ENCODE results near the gene SLC26A5. TPM values are rescaled to one million over a fixed set of nuclear protein-coding genes. Genes with fewer than 3 reads are reported as not detected.

Gene SLC26A5
- total and polyA plus RNA-seq, 2 of the 8 experiments (the other 6 are each of a cell fraction or from before 2014, with no cell fraction given) = 0.09 to 0.24 TPM

DNA sequence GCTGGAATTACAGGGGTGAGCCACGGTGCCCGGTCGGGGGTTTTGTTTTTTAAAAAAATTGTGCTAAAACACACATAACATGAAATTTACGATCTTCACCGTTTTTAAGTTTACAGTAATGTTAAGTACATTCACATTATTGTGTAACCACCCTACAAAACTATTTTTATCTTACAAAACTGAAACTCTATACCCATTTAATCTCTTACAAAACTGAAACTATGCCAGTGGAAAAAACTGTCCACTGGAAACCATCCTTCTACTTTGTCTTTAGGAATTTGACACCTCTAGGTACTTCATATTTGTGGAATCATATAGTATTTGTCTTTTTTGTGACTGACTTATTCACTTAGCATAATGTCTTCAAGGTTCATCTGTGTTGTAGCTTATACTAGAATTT is 99.6 kb downstream of the SLC26A5 start:
- ChIA-PET POLR2A (ENCODE audit: partially characterized antibody) (no interaction called here), CTCF (ENCODE audit: partially characterized antibody) (no interaction called here)
- H4K91ac ChIP-seq (replicated peaks; ENCODE audit: insufficient read length, low read length) = no peak overlapping the region
- no peak overlapping the region for H2AFZ ChIP-seq (ENCODE audit: low read length)
- peaks cover 8% of the 10 kb centered on the region for H3K23me2 ChIP-seq (ENCODE audit: low read depth, low read length)
- H3K27me3 ChIP-seq (replicated peaks in 1 of 4; ENCODE audit: control insufficient read depth in 3 of 4, extremely low read depth in 1 of 4, insufficient read depth in 3 of 4, low read length in 3 of 4) = no peaks in the 10 kb centered on the region
- no peak for DNase-seq (ENCODE audit: low read depth in 1 of 2, low spot score in 2 of 2)
- peaks cover 0 to 8% (median 2%) of the 10 kb centered on the region in 4 experiments; a peak in 2 of 7 replicates for H3K4me1 ChIP-seq (replicated peaks in 1 of 4; ENCODE audit: control insufficient read depth in 3 of 4, insufficient read depth in 4 of 4, low read length in 3 of 4)
- no peak overlapping the region for H3K9ac ChIP-seq (replicated peaks in 1 of 4; ENCODE audit: extremely low read depth in 1 of 4, low read depth in 3 of 4, low read length in 3 of 4)
- peaks cover 4 to 7% (median 6%) of the 10 kb centered on the region in 4 experiments for H3K36me3 ChIP-seq (ENCODE audit: control insufficient read depth in 2 of 4, insufficient read depth in 4 of 4, low read length in 3 of 4)
- no peak overlapping the region for H3K23ac ChIP-seq (ENCODE audit: insufficient read length)
- no peak overlapping the region for H2BK15ac ChIP-seq (ENCODE audit: low read length)
- no peak overlapping the region for H3K27ac ChIP-seq (ENCODE audit: low read depth, low read length)
- no peak overlapping the region for H3K56ac ChIP-seq (replicated peaks; ENCODE audit: insufficient read length, low read depth, low read length)
- peaks cover 0 to 5% of the 10 kb centered on the region in 2 experiments for H4K20me1 ChIP-seq (replicated peaks in 1 of 2; ENCODE audit: control insufficient read depth in 1 of 2, insufficient read depth in 2 of 2, low read length in 2 of 2)
- peaks cover 8% of the 10 kb centered on the region; the same call in 1 of the 2 replicates for H3K79me1 ChIP-seq (ENCODE audit: low read depth, low read length)
- H3K18ac ChIP-seq (ENCODE audit: extremely low read depth, low read length) = no peak overlapping the region
- H4K8ac ChIP-seq (ENCODE audit: extremely low read depth, insufficient read depth, low read length) = no peak overlapping the region
- no peaks in the 10 kb centered on the region for H3K9me3 ChIP-seq (ENCODE audit: insufficient read depth in 2 of 2, low read depth in 1 of 2, low read length in 1 of 2)
- no peak overlapping the region for H2BK5ac ChIP-seq (ENCODE audit: low read depth, low read length)
- 91% methylated on average over 5 of the region's 5 CpGs; no CpG with 5 or more reads in 1 of the 2 experiments for WGBS, 2 experiments (ENCODE audit: extremely low coverage in 1 of 2, insufficient coverage in 1 of 2, insufficient read length in 1 of 2, insufficient replicate concordance in 2 of 2, low coverage in 1 of 2, low lambda C conversion rate in 2 of 2, missing lambda C conversion rate in 1 of 2)
- no peak overlapping the region for H3K14ac ChIP-seq (ENCODE audit: insufficient read length)
- no peak overlapping the region for H3K4me3 ChIP-seq (ENCODE audit: extremely low read depth in 1 of 4, insufficient read depth in 2 of 4, low read depth in 3 of 4, low read length in 4 of 4)
- FAIRE-seq = no peak
- no peak overlapping the region for H2BK12ac ChIP-seq (ENCODE audit: low read depth, low read length)
- no peak overlapping the region for H2BK20ac ChIP-seq (ENCODE audit: low read length)
- no peak overlapping the region for H2AK5ac ChIP-seq (ENCODE audit: low read depth, low read length)
- H3K4me2 ChIP-seq (ENCODE audit: insufficient read depth in 1 of 2, low read depth in 2 of 2, low read length in 2 of 2) = no peak overlapping the region; a peak in 1 of 4 replicates
- peaks cover 29 to 70% of the 10 kb centered on the region in 2 experiments for H3K79me2 ChIP-seq (ENCODE audit: control insufficient read depth in 1 of 2, insufficient read depth in 2 of 2, low read length in 2 of 2)
- H4K5ac ChIP-seq (ENCODE audit: insufficient read length, low read depth, low read length) = no peak overlapping the region
- H3K4ac ChIP-seq (replicated peaks; ENCODE audit: insufficient read length, low read depth, low read length) = no peak overlapping the region
- no peak overlapping the region for H2BK120ac ChIP-seq (replicated peaks; ENCODE audit: low read depth, low read length)
- TF ChIP-seq POLR2A (IDR thresholded peaks at IDR 0.05; ENCODE audit: control extremely low read depth in 1 of 2, low read depth in 2 of 2, low read length in 2 of 2) (no peak), SAP30 (IDR thresholded peaks at IDR 0.05; ENCODE audit: insufficient read depth, insufficient replicate concordance, low read length) (no peak), TBP (IDR thresholded peaks at IDR 0.05; ENCODE audit: low read depth, low read length) (no peak), KDM1A (IDR thresholded peaks at IDR 0.05; ENCODE audit: borderline replicate concordance, low read length) (no peak), TCF12 (IDR thresholded peaks at IDR 0.05; ENCODE audit: low read depth, low read length) (no peak), POU5F1 (IDR thresholded peaks at IDR 0.05; ENCODE audit: low read depth, low read length) (no peak), RFX5 (IDR thresholded peaks at IDR 0.05; ENCODE audit: borderline replicate concordance, low read depth, low read length) (no peak), SUZ12 (IDR thresholded peaks at IDR 0.05; ENCODE audit: low read length) (no peak)
